NCI-H1105 (cell line): Measurements from ENCODE around the gene DCDC2B.
"Not testable (repeated sequence)": the region's sequence is repeated elsewhere in the genome, so short reads cannot be mapped to it uniquely, and the experiment has no call there.

Experiments
- DNase-seq: peaks from one replicate; lab custom pipeline; 2025; lab: John Stamatoyannopoulos, UW

The DCDC2B gene

GRCh38 chr1:32256473-32257226, 47.8 kb downstream of the DCDC2B start:
- DNase-seq: no peak

GRCh38 chr1:32257227-32257508, 48.3 kb downstream of the DCDC2B start:
- DNase-seq: no peak

- DNase-seq: not testable (repeated sequence)
Measured at GRCh38 chr1:32263236-32263593, 54.3 kb downstream of the DCDC2B start.

- no peak for DNase-seq
Measured at GRCh38 chr1:32263744-32264143, 54.9 kb downstream of the DCDC2B start.
